Stomach (tissue), 4 donors: Measurements from ENCODE around the gene SMPD3.

Source experiments
- CTCF ChIP-seq, 7 experiments: fragments of 450-650 bp in 4 of 7; fragments of 200-600 bp in 3 of 7; sonication (generic) in 3 of 7; IDR thresholded peaks; one replicate each; pipeline ENCODE4 v1.5.1; 2016 to 2019; ENCODE audit warnings: antibody characterized with exemption in 7 of 7, control low read depth in 2 of 7, mild to moderate bottlenecking in 1 of 7
- EP300 ChIP-seq: sonication (generic); formaldehyde crosslinking; IDR thresholded peaks from one replicate; pipeline ENCODE4 v1.6.1; 2017; ENCODE audit warnings: antibody characterized with exemption
- POLR2A ChIP-seq, 4 donors: fragments of 450-650 bp; IDR thresholded peaks; one replicate each; pipeline ENCODE4 v1.6.1; 2016; ENCODE audit warnings: antibody characterized with exemption in 4 of 4, control low read depth in 2 of 4, mild to moderate bottlenecking in 1 of 4, moderate library complexity in 1 of 4
- POLR2AphosphoS5 ChIP-seq, 3 donors: sonication (generic); formaldehyde crosslinking; IDR thresholded peaks; one replicate each; pipeline ENCODE4 v1.6.1; 2016; ENCODE audit warnings: antibody characterized with exemption in 3 of 3

GRCh38 chr16:68404736-68405345, 43.5 kb downstream of the SMPD3 start:
- TF ChIP-seq POLR2A (IDR thresholded peaks at IDR 0.05) (no peak), CTCF (IDR thresholded peaks at IDR 0.05) (no peak), EP300 (no peak), POLR2AphosphoS5 (IDR thresholded peaks at IDR 0.05) (no peak)
